HPDE6-E6E7 (cell line): Measurements from ENCODE around the gene CEP68.
"Not testable (repeated sequence)": the region's sequence is repeated elsewhere in the genome, so short reads cannot be mapped to it uniquely, and the experiment has no call there.

Source experiments
- DNase-seq: peaks from one replicate; pipeline ENCODE4 v3.0.0; 2011; ENCODE audit warnings: missing footprints; ENCODE audit errors: extremely low spot score

Gene CEP68

GRCh38 chr2:65031341-65032018 lies 24.7 kb upstream of the CEP68 start:
- DNase-seq, result no peak

DNA sequence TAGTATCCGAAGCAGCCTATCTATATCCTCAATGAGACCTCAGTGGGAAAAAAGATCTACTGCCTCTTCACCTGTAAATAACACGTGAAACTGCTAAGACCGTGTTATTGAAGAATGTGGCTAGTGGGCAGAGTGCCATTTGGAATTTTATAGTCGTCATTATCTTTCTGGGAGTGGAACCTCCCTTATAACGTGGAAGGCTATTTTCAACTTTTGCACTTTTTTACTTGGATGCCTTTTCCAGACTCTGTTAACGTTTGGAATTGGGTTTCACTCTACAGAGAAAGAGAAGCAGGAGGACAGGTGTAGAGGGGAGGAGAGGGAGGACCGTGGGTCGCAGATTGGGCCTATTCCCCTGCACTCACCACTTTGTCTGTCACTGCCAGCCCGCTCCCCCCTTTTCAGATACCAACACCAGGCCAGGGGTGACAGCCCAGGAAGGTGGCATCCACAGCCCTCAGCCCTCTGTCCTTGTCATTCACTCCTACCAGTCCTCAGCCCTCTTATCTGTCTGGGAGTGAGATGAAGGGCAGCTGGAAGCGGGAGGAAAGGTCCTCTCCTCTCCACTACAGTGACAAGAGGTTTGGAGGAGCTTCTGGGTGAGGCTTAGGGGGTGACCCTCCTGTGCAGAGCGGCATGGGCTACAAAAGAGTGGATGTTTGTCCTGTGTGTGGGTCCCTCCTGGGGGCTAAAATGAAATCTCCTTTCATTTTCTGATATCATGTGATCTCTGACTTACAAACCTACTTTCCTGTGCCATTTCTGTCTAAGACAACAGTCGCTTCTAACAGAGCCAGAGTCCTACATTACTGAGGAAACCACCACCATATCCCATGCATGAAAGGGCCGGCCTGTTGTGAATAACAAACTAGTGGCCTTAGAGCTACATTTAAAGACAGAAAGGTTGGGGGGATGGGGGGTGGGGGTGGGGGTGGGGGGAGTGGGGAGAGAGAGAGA lies 23.9 kb upstream of the CEP68 start:
- no peak for DNase-seq

DNA sequence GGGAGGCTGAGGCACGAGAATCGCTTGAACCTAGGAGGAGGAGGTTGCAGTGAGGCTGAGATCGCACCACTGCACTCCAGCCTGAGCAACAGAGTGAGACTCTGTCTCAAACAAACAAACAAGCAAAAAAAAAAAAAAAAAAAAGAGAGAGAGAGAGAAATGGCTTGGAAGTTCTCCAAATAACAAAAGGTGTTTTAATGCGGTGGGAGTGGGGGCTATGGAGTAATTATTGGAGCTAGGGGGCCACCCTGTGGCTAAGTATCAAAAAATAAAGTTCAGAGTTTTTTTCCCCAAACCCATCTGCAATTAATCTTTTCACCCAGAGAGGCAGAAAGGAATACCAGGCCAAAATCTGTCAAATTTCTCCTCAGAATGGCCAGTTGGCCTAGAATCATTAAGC lies 23.0 kb upstream of the CEP68 start:
- no peak for DNase-seq

GRCh38 chr2:65033667-65034066 lies 22.5 kb upstream of the CEP68 start:
- not testable (repeated sequence) for DNase-seq

DNA sequence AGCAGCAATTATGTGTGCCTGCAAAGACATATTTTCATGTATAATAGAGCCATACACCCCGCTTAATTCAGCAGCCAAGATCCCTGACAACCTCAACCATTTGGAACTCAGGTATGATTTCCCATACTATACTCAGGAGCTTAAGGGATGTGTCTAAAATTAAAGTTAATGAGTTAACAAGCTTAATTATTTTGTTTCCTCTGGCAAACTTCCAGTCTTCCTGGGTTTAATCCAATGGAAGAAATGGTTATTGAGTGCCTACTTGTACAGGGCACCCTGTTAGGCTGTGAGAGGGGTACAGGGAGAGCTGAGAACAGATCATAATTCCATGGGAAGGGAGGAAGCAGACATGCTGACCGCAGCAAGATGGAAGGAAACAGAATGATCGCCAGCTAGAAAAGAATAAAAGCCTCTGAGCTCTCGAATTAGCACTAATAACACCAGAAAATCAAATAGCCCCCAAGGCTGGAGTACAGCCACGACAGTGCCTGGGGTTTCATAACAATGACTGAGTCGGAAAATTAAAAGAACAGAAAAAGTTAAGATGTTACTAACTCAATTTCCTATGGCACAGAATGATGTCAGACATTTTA lies 20.8 kb upstream of the CEP68 start:
- no peak for DNase-seq

- DNase-seq, result no peak
These were observed 19.0 kb upstream of the CEP68 start for GRCh38 chr2:65037178-65037577.

GRCh38 chr2:65039640-65040039 lies 16.6 kb upstream of the CEP68 start:
- DNase-seq, result no peak

GRCh38 chr2:65040400-65041261 lies 15.6 kb upstream of the CEP68 start:
- peak; percentile 84 for DNase-seq

GRCh38 chr2:65043001-65043400 lies 13.2 kb upstream of the CEP68 start:
- no peak for DNase-seq

GRCh38 chr2:65044097-65044735 lies 12.0 kb upstream of the CEP68 start:
- DNase-seq, result no peak

DNA sequence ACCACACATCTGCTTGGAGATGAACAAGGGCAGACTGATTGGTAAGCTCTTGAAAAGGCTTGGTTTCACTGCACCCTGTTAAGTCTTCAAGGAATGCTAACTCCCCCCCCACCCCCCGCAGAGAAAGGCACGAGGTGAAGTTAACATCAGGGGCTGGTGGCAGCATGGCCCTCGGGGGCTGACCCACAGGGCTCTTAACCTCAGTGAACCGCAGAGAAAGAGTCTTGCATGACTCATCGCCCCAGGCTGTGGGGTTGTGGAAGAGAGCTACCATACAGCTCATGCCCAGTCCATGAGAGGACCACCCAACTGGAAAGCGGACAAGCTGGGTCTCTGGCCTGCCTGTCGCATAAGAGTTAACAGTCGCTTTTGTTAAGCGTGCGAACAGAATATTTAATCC lies 10.6 kb upstream of the CEP68 start:
- DNase-seq, result no peak

- DNase-seq, result no peak
These were observed 9.4 kb upstream of the CEP68 start for GRCh38 chr2:65046633-65047407.

DNA sequence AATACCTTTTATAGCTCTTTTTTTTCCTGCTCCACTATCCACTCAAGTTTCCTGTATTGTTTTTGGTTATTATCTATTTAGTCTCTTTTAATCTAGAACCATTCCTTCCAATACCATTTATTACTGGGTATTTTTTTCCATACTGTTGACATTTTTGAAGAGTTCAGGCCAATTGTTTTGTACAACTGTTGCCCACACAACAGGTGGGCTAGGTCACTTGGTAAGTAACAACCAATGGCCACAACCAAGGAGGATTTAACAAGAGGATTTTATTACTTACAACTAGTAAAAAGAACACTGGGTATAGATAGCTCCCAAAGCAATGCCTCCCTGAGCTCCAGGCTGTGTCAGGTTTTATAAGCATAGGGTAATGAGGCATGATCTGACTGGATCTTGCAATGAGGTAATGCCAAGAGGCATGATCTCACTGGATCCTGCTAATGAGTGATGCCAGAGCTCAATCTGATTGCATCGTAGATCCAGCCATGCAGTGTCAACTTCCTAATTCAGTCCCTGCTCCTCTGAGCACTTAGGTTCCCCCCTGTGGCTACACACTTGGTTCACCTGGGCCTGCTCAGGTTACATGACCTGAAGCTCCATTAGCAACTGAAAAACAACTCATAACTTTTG lies 7.1 kb upstream of the CEP68 start:
- DNase-seq, result no peak

DNA sequence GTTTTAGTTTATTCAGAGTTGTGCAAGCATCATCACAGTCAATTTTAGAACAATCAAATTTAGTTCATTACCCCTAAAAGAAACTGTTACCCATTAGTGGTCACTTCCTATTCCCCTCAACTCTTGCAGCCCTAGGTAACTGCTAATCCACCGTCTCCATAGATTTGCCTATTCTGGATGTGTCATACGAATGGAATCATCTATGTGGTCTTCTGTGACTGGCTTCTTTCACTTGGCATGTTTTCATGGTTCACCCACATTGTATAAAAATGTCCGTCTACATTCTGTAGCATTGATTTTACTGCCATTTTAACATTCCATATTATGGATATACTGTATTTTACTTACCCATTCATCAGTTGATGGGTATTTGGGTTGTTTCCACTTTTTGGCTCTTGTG lies 5.3 kb upstream of the CEP68 start:
- no peak for DNase-seq

- DNase-seq, result no peak
These were observed 3.0 kb upstream of the CEP68 start for GRCh38 chr2:65053199-65053598.

DNA sequence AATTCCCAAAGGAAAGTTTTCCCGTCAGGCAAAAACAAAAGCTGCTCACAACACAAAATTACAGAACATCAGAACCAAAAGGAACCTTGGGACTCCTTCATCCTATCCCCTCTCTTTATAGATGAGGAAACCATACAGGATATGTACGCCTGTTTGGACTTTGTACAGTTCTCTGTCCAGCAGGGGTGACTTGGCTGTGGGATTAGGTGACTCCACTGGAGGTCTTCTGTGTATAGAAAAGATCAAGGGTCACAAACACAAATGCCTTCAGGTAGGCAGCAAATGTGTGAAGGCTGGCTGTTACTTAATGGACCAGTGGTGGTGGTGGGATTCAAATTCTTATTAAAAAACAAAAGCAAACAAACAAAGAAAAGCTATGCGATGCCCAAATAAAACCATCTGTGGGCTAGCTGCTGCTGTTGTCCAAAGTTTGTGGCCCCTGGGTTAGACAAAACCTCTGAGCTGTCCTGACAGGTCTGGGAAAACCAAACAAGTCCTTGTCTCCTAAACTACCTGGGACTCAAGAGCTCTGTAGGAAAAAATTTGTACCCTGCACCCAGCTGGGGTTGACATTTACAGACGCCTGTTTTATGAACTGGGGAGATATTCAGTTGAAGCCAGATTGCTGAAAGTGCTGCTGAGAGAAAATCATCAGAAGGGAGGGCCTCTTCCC lies 1.3 kb upstream of the CEP68 start:
- no peak for DNase-seq

- peak; percentile 21 for DNase-seq
These were observed 598 bp upstream of the CEP68 start for GRCh38 chr2:65055422-65056214.

DNA sequence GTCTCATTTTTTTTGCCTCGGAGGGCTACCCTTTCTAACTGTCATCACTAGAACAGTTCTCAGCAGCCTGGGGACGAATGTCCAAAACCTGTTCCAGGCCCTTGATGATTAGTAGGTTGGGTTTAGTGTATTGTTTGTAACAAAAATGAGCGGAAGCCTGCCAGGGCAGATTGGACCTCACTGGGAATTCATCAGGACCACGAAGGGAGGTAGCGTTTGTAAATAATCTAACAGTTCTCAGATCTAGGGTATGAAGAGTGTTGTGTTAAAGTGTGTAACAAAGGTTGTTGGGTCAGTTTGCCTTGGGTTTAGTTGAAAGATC lies 799 bp downstream of the CEP68 start:
- DNase-seq, result no peak
